Endothelial cell (in vitro differentiated cells): ENCODE data around the gene CHAMP1. TPM values are rescaled to one million over a fixed set of nuclear protein-coding genes. Genes with fewer than 3 reads are reported as not detected.
A peak's percentile ranks its signal among the peaks of the same experiment; 100 is the strongest.

Source experiments
- DNase-seq: peaks from one replicate; pipeline ENCODE4 v3.0.0; 2021; ENCODE audit warnings: low spot score
- H3K27ac Mint-ChIP-seq: one replicate; pipeline ENCODE4 v1.8.0; 2021; ENCODE audit warnings: mixed read lengths, inconsistent platforms; ENCODE audit not compliant: unreplicated experiment
- H3K27me3 Mint-ChIP-seq: one replicate; pipeline ENCODE4 v1.8.0; 2021; ENCODE audit warnings: mild to moderate bottlenecking, moderate library complexity, mixed read lengths, inconsistent platforms; ENCODE audit not compliant: unreplicated experiment
- H3K36me3 Mint-ChIP-seq: one replicate; pipeline ENCODE4 v1.8.0; 2021; ENCODE audit warnings: mild to moderate bottlenecking, low read depth, mixed read lengths, inconsistent platforms; ENCODE audit not compliant: unreplicated experiment
- H3K4me1 Mint-ChIP-seq: one replicate; pipeline ENCODE4 v1.8.0; 2021; ENCODE audit warnings: mild to moderate bottlenecking, mixed read lengths, inconsistent platforms; ENCODE audit not compliant: unreplicated experiment
- H3K4me3 Mint-ChIP-seq: one replicate; pipeline ENCODE4 v1.8.0; 2021; ENCODE audit warnings: mild to moderate bottlenecking, mixed read lengths, inconsistent platforms; ENCODE audit not compliant: unreplicated experiment
- H3K9me3 Mint-ChIP-seq: one replicate; pipeline ENCODE4 v1.8.0; 2021; ENCODE audit warnings: mixed read lengths, inconsistent platforms; ENCODE audit not compliant: unreplicated experiment
- CTCF ChIP-seq: fragments of 200-600 bp; sonication (generic); IDR thresholded peaks from one replicate; pipeline ENCODE4 v1.5.0; 2021; ENCODE audit warnings: antibody characterized with exemption; ENCODE audit not compliant: unreplicated experiment
- total RNA-seq: library from RNA; stranded (reverse); fragmentation: NEBNext Ultra II Directional; extraction: Animal tissue kit (Norgen Biotek cat#: 25700); gene quantifications from one replicate; pipeline ENCODE4 v1.2.1, GENCODE V29; 2021; ENCODE audit not compliant: unreplicated experiment

CHAMP1 gene
- total RNA-seq, 1 donor from 2014 or later, result 21.6 TPM

GRCh38 chr13:114309806-114310410 is 4.4 kb upstream of the CHAMP1 start:
- H3K36me3 Mint-ChIP-seq, result peaks cover 10% of the 10 kb centered on the region
- H3K27ac Mint-ChIP-seq, result no peak overlapping the region
- no peak overlapping the region for H3K4me3 Mint-ChIP-seq
- H3K9me3 Mint-ChIP-seq, result no peaks in the 10 kb centered on the region
- H3K4me1 Mint-ChIP-seq, result peaks cover 17% of the 10 kb centered on the region
- no peak for TF ChIP-seq CTCF
- no peaks in the 10 kb centered on the region for H3K27me3 Mint-ChIP-seq
- no peak for DNase-seq

GRCh38 chr13:114310956-114311355 is 3.3 kb upstream of the CHAMP1 start:
- H3K9me3 Mint-ChIP-seq, result no peaks in the 10 kb centered on the region
- H3K4me3 Mint-ChIP-seq, result no peak overlapping the region
- peaks cover 23% of the 10 kb centered on the region for H3K4me1 Mint-ChIP-seq

GRCh38 chr13:114311387-114311786 is 2.9 kb upstream of the CHAMP1 start:
- H3K36me3 Mint-ChIP-seq, result peaks cover 8% of the 10 kb centered on the region
- H3K27ac Mint-ChIP-seq, result no peak overlapping the region
- H3K4me1 Mint-ChIP-seq, result peaks cover 23% of the 10 kb centered on the region
- H3K9me3 Mint-ChIP-seq, result no peaks in the 10 kb centered on the region
- H3K4me3 Mint-ChIP-seq, result no peak overlapping the region
- H3K27me3 Mint-ChIP-seq, result no peaks in the 10 kb centered on the region
- TF ChIP-seq CTCF, result no peak
- no peak for DNase-seq

More at GRCh38 chr13:114310956-114311355, 3.3 kb upstream of the CHAMP1 start:
- TF ChIP-seq CTCF, result no peak
- no peak for DNase-seq
- Mint-ChIP-seq H3K27me3 (no peaks in the 10 kb centered on the region), H3K27ac (no peak overlapping the region), H3K36me3 (peaks cover 8% of the 10 kb centered on the region)

- no peak for DNase-seq
- H3K36me3 Mint-ChIP-seq, result peaks cover 7% of the 10 kb centered on the region
- peaks cover 21% of the 10 kb centered on the region for H3K4me1 Mint-ChIP-seq
- no peaks in the 10 kb centered on the region for H3K9me3 Mint-ChIP-seq
- no peak for TF ChIP-seq CTCF
- H3K4me3 Mint-ChIP-seq, result no peak overlapping the region
- H3K27ac Mint-ChIP-seq, result no peak overlapping the region
- no peaks in the 10 kb centered on the region for H3K27me3 Mint-ChIP-seq
Observed at GRCh38 chr13:114311908-114312307, 2.4 kb upstream of the CHAMP1 start.

- no peak for TF ChIP-seq CTCF
- H3K4me1 Mint-ChIP-seq, result peaks cover 18% of the 10 kb centered on the region
- H3K36me3 Mint-ChIP-seq, result peaks cover 3% of the 10 kb centered on the region
- peak overlapping the region; percentile 67 for H3K27ac Mint-ChIP-seq
- peak overlapping the region; percentile 87 for H3K4me3 Mint-ChIP-seq
- no peaks in the 10 kb centered on the region for H3K9me3 Mint-ChIP-seq
- no peak for DNase-seq
- H3K27me3 Mint-ChIP-seq, result no peaks in the 10 kb centered on the region
Observed at GRCh38 chr13:114313061-114313860, 1.0 kb upstream of the CHAMP1 start.
